K562 (cell line): ENCODE results near the gene CFAP92. TPM values are rescaled to one million over a fixed set of nuclear protein-coding genes. Genes with fewer than 3 reads are reported as not detected.

Source experiments
- CXXC5 ChIP-seq: fragments of 250-450 bp; sonication (Bioruptor Pico); IDR thresholded peaks from 2 replicates; pipeline ENCODE4 v1.8.0; 2022; ENCODE audit warnings: inconsistent platforms, mild to moderate bottlenecking, moderate library complexity
- FOXK2 ChIP-seq, 2 experiments: fragments of 450-650 bp; IDR thresholded peaks in 1 of 2; conservative IDR thresholded peaks in 1 of 2; 2 replicates each; pipeline ENCODE4 v1.6.1; 2016; ENCODE audit warnings: low read depth in 2 of 2, mild to moderate bottlenecking in 1 of 2
- MTA3 ChIP-seq: fragments of 450-650 bp; formaldehyde crosslinking; IDR thresholded peaks from 2 replicates; pipeline ENCODE4 v1.6.1; 2017; ENCODE audit warnings: mild to moderate bottlenecking, borderline replicate concordance
- RBM14 ChIP-seq: fragments of 200-400 bp; formaldehyde crosslinking; IDR thresholded peaks from 2 replicates; pipeline ENCODE4 v1.6.1; 2018; ENCODE audit warnings: low read depth, mild to moderate bottlenecking, low read length, moderate library complexity, borderline replicate concordance; ENCODE audit not compliant: insufficient read depth
- SAFB2 ChIP-seq: fragments of 200-400 bp; formaldehyde crosslinking; IDR thresholded peaks from 2 replicates; pipeline ENCODE4 v1.6.1; 2018; ENCODE audit warnings: borderline replicate concordance, low read length, low read depth, moderate library complexity; ENCODE audit not compliant: severe bottlenecking
- SOX6 ChIP-seq: fragments of 450-650 bp; IDR thresholded peaks from 2 replicates; pipeline ENCODE4 v1.6.1; 2014; ENCODE audit warnings: mild to moderate bottlenecking
- TAF1 ChIP-seq: IDR thresholded peaks from 2 replicates; pipeline ENCODE4 v1.6.1; 2011; ENCODE audit warnings: mild to moderate bottlenecking, low read length, moderate library complexity; ENCODE audit not compliant: insufficient read depth, control insufficient read depth, severe bottlenecking; ENCODE audit errors: extremely low read depth
- TBP ChIP-seq: optimal IDR thresholded peaks from 2 replicates; pipeline ENCODE3; 2011; ENCODE audit warnings: low read depth, low read length, improper control_type of control experiment
- ZBTB40 ChIP-seq, 2 experiments: fragments of 450-650 bp in 1 of 2; sonication (generic) in 1 of 2; formaldehyde crosslinking in 1 of 2; IDR thresholded peaks; 2 replicates each; pipeline versions ENCODE4 v1.7.1 to v1.9.0; 2016 to 2022; ENCODE audit warnings: inconsistent platforms in 1 of 2, mild to moderate bottlenecking in 1 of 2, missing genetic modification reagents in 1 of 2
- ZNF124 ChIP-seq: sonication (generic); formaldehyde crosslinking; IDR thresholded peaks from 2 replicates; pipeline ENCODE4 v1.8.1; 2022; ENCODE audit warnings: missing genetic modification reagents
- polyA plus RNA-seq, 8 experiments: library from polyadenylated mRNA; depleted of rRNA in 4 of 8; stranded (reverse) in 5 of 8; unstranded in 3 of 8; fragments of >200 nt; fragmentation: Nextera tagmentation in 2 of 8; fragmentation: Illumina TruSeq in 1 of 8; extraction: Ambion mirVana in 2 of 8; extraction: Trizol in 1 of 8; gene quantifications; 2 replicates each; pipeline versions ENCODE4 v1.2.1 to v1.2.3, GENCODE V29; 2011 to 2014; ENCODE audit warnings: inconsistent platforms in 1 of 8, missing spikeins in 1 of 8
- total RNA-seq, 7 experiments: library from RNA; depleted of rRNA in 6 of 7; stranded (reverse); fragments of >200 nt in 6 of 7; fragmentation: Illumina TruSeq in 2 of 7; extraction: Trizol in 2 of 7; gene quantifications; 2 replicates each; pipeline versions ENCODE4 v1.2.1 to v1.2.3, GENCODE V29; 2011 to 2021; ENCODE audit warnings: low replicate concordance in 1 of 7
- TF ChIP-seq, protein P1 (sequence below): sonication (generic); formaldehyde crosslinking; IDR thresholded peaks from 2 replicates; pipeline ENCODE4 v1.8.0; 2022; ENCODE audit warnings: missing genetic modification reagents, mild to moderate bottlenecking, moderate library complexity, borderline replicate concordance

CFAP92 gene
- total and polyA plus RNA-seq, 9 of the 15 experiments (the other 6 are each of a cell fraction or from before 2014, with no cell fraction given), result 0.06 to 0.62 (median 0.36) TPM

GRCh38 chr3:129026728-129027543 is 33.1 kb upstream of the CFAP92 start (continued):
- TF ChIP-seq FOXK2 (conservative IDR thresholded peaks at IDR 0.05 in 1 of 2, IDR thresholded peaks at IDR 0.05 in 1 of 2; ENCODE audit: low read depth in 2 of 2) (0 out of 4 replicates have a peak, but pooled peaks of 1 of the 2 experiments have one; percentile 12), ZNF124 (CRISPR knock-in tag) (no peak), ZBTB40 (IDR thresholded peaks at IDR 0.05) (peak; percentile 52; the same call in 1 of the 2 replicates), ZBTB40 (CRISPR knock-in tag; IDR thresholded peaks at IDR 0.05) (no peak), CXXC5 (peak; percentile 81), MTA3 (peak; percentile 80; the same call in 1 of the 2 replicates), RBM14 (no peak), TAF1 (peak; percentile 30), SOX6 (0 out of 2 replicates have a peak, but pooled peaks have one; percentile 23), TBP (peak; percentile 60), SAFB2 (no peak)
- TF ChIP-seq, protein P1, sequence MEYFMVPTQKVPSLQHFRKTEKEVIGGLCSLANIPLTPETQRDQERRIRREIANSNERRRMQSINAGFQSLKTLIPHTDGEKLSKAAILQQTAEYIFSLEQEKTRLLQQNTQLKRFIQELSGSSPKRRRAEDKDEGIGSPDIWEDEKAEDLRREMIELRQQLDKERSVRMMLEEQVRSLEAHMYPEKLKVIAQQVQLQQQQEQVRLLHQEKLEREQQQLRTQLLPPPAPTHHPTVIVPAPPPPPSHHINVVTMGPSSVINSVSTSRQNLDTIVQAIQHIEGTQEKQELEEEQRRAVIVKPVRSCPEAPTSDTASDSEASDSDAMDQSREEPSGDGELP, result peak; percentile 56; the same call in 1 of the 2 replicates
